Activated CD8-positive, alpha-beta T cell treated with anti-CD3 and anti-CD28 coated beads, Interleukin-2, amount 10 ng/mL, durations not matched to agents 7 days and 5 days (primary cell): ENCODE results near the gene MAP1A. TPM values are rescaled to one million over a fixed set of nuclear protein-coding genes. Genes with fewer than 3 reads are reported as not detected.

Experiments
- ATAC-seq: fragments of 150-1000 bp; cut with Tn5 transposase; one replicate; pipeline ENCODE4 v1.10.0; 2021; ENCODE audit warnings: moderate library complexity
- CTCF ChIA-PET: fragments of 350-600 bp; sonication (Branson Sonifier 250); formaldehyde crosslinking; loops from one replicate; lab custom pipeline; 2021; ENCODE audit warnings: antibody characterized with exemption; lab: Charles Lee
- POLR2A ChIA-PET: fragments of 350-600 bp; sonication (Branson Sonifier 250); formaldehyde crosslinking; loops from one replicate; lab custom pipeline; 2021; ENCODE audit warnings: antibody characterized with exemption; lab: Charles Lee
- DNase-seq: peaks from one replicate; pipeline ENCODE4 v3.0.0-alpha.2; 2020
- H3K27ac Mint-ChIP-seq: one replicate; pipeline ENCODE4 v1.8.0; 2021; ENCODE audit warnings: mild to moderate bottlenecking, mixed read lengths
- H3K27me3 Mint-ChIP-seq: one replicate; pipeline ENCODE4 v1.8.0; 2021; ENCODE audit warnings: low read depth, mixed read lengths
- H3K36me3 Mint-ChIP-seq: one replicate; pipeline ENCODE4 v1.8.0; 2021; ENCODE audit warnings: low read depth, mixed read lengths
- H3K4me1 Mint-ChIP-seq: one replicate; pipeline ENCODE4 v1.8.0; 2021; ENCODE audit warnings: low read depth, mixed read lengths
- H3K4me3 Mint-ChIP-seq: one replicate; pipeline ENCODE4 v1.8.0; 2021; ENCODE audit warnings: mild to moderate bottlenecking, mixed read lengths
- H3K9me3 Mint-ChIP-seq: one replicate; pipeline ENCODE4 v1.8.0; 2022; ENCODE audit warnings: mixed read lengths; ENCODE audit not compliant: insufficient read depth
- total RNA-seq, 2 experiments: library from RNA; stranded (reverse); gene quantifications; one replicate each; pipeline ENCODE4 v1.2.3, GENCODE V29; 2021

MAP1A gene
- total RNA-seq, 2 experiments from 2014 or later, result 5.3 to 5.6 TPM

GRCh38 chr15:43511012-43511885 lies 6.2 kb upstream of the MAP1A start:
- ChIA-PET CTCF (interaction anchor here (0.6 to 6.7 kb wide), 10 partner anchors 10 to 1162 kb away, joined by 3 to 75 read pairs (median 6); partner anchors contain the start of gene TP53BP1), POLR2A (interaction anchor here (0.9 to 2.7 kb wide), 8 partner anchors 10 to 239 kb away, joined by 3 to 19 read pairs (median 5); partner anchors contain the start of genes PDIA3, TP53BP1, TUBGCP4 and ZSCAN29)
- peak overlapping the region; percentile 53 for H3K27ac Mint-ChIP-seq
- peaks cover 60% of the 10 kb centered on the region for H3K4me1 Mint-ChIP-seq
- peaks cover 15% of the 10 kb centered on the region for H3K27me3 Mint-ChIP-seq
- peaks cover 5% of the 10 kb centered on the region for H3K36me3 Mint-ChIP-seq
- DNase-seq (peak; percentile 38), ATAC-seq (no peak)
- H3K4me3 Mint-ChIP-seq, result peak overlapping the region; percentile 88
- no peaks in the 10 kb centered on the region for H3K9me3 Mint-ChIP-seq

- no peaks in the 10 kb centered on the region for H3K9me3 Mint-ChIP-seq
- H3K4me1 Mint-ChIP-seq, result peaks cover 79% of the 10 kb centered on the region
- H3K27me3 Mint-ChIP-seq, result peaks cover 32% of the 10 kb centered on the region
- no peak for DNase-seq
- H3K36me3 Mint-ChIP-seq, result peaks cover 5% of the 10 kb centered on the region
- POLR2A ChIA-PET, result interaction anchor here (1.4 kb wide), 1 partner anchor 263 kb away, joined by 4 read pairs; no protein-coding TSS in a partner anchor
- H3K27ac Mint-ChIP-seq, result peak overlapping the region; percentile 76
- no peak for ATAC-seq
- CTCF ChIA-PET, result interaction anchor here (0.9 to 6.7 kb wide), 18 partner anchors 9 to 183 kb away, joined by 3 to 75 read pairs (median 8); partner anchors contain the start of genes LCMT2, TP53BP1, TUBGCP4 and ZSCAN29
- peak overlapping the region; percentile 55 for H3K4me3 Mint-ChIP-seq
Observed at GRCh38 chr15:43513550-43513949, 3.9 kb upstream of the MAP1A start.

DNA sequence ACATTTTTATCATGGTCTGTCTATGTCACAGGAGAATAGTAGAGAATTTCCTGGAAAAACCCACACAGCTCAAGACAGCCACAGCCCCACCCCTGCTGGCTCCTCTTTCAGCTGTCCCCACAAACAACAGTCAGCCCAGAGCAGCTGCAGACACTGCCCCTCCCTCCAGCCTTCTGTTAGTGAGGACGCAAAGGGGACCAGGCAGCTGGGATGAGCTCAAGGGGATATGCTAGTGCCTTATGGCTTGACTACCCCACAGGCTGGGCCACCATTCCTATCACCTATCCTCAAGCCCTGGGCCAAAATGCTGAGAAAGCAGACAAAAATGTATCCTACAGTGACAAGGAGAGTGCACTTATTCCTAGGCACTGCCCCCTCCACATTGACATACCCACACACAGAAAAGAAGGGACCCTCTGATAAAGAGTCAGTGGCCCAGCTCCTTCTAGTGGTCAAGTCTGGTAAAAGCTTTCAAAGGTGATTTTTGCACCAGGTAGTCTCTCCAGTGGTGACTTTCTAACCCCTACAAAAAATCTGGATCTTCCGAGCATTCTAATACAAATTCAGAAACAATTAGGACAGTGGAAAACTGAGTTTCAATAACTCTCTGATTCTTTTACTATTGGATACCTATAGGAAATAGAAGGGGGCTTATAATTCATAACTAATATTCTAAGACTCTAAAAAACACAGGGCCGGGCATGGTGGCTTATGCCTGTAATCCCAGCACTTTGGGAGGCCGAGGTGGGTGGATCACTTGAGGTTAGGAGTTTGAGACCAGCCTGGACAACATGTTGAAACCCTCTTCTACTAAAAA lies 3.0 kb upstream of the MAP1A start:
- no peaks in the 10 kb centered on the region for H3K9me3 Mint-ChIP-seq
- no peak for ATAC-seq
- H3K27ac Mint-ChIP-seq, result peak overlapping the region; percentile 28
- peaks cover 5% of the 10 kb centered on the region for H3K36me3 Mint-ChIP-seq
- peak overlapping the region; percentile 55 for H3K4me3 Mint-ChIP-seq
- peaks cover 38% of the 10 kb centered on the region for H3K27me3 Mint-ChIP-seq
- ChIA-PET CTCF (interaction anchor here (0.6 to 6.7 kb wide), 23 partner anchors 8 to 184 kb away, joined by 3 to 75 read pairs (median 5); partner anchors contain the start of genes LCMT2, TP53BP1, TUBGCP4 and ZSCAN29), POLR2A (interaction anchor here (0.9 to 1.4 kb wide), 3 partner anchors 74 to 263 kb away, joined by 3 to 4 read pairs (median 4); partner anchors contain the start of genes TUBGCP4 and ZSCAN29)
- H3K4me1 Mint-ChIP-seq, result peaks cover 81% of the 10 kb centered on the region
- DNase-seq, result peak; percentile 63

DNA sequence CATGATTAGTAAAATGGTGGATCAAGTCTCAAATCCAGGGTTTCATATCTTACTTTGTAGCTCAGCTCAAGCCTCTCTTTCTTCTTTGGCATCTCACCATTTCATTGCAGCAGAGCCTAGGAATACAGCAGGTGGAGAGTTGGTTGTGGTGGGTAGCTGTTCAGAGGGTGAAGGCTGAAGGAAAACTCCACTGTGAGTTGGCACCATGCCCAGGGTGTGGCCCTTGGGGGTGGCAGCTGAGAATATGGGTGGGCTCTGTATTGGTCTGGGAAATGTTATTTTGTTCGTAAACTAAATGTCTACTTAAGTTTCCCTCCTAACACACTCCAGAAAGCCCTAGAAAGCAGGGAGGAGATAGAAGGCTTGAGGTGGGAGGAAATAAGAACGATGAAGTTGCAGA lies 1.7 kb upstream of the MAP1A start:
- peaks cover 42% of the 10 kb centered on the region for H3K27me3 Mint-ChIP-seq
- no peak overlapping the region for H3K27ac Mint-ChIP-seq
- H3K9me3 Mint-ChIP-seq, result no peaks in the 10 kb centered on the region
- H3K4me1 Mint-ChIP-seq, result peaks cover 72% of the 10 kb centered on the region
- ChIA-PET POLR2A (no interaction called here), CTCF (interaction anchor here (0.9 to 4.1 kb wide), 8 partner anchors 13 to 144 kb away, joined by 3 to 27 read pairs (median 8); partner anchors contain the start of gene TP53BP1)
- ATAC-seq, result no peak
- DNase-seq, result no peak
- H3K36me3 Mint-ChIP-seq, result peaks cover 5% of the 10 kb centered on the region
- no peak overlapping the region for H3K4me3 Mint-ChIP-seq

GRCh38 chr15:43516185-43516584 lies 1.2 kb upstream of the MAP1A start:
- POLR2A ChIA-PET, result no interaction called here
- Mint-ChIP-seq H3K36me3 (peaks cover 5% of the 10 kb centered on the region), H3K27me3 (peaks cover 42% of the 10 kb centered on the region), H3K4me3 (no peak overlapping the region), H3K27ac (no peak overlapping the region), H3K4me1 (peaks cover 68% of the 10 kb centered on the region), H3K9me3 (no peaks in the 10 kb centered on the region)
- CTCF ChIA-PET, result interaction anchor here (0.9 to 1.0 kb wide), 2 partner anchors 75 to 144 kb away, joined by 3 read pairs; no protein-coding TSS in a partner anchor
- DNase-seq (no peak), ATAC-seq (no peak)

DNA sequence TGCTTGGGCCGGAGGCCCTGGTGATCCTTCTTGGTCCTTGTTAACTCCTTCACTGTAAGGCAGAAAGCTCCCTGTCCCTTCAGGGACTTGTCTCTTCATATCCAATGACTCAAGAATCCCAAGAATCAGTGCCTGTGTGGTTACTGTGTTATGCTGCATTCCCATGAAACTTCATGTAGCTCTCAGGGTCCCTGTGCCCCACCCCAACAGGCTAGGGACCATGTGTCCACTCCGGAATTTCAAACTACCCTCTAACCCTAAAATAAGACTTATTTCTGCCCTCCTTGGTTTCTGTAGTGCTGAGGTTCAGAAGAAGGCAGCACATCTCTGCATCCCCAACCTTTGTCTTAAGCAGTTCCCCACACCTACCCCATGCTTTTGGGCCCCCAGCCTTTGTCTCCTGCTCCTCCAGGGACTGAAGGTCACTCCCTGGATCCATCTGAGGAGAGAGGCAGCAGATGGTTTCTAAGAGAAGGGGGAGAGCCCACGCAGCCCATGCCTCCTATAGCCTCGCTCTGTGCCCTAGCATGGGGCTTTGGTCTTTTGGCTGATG lies 531 bp upstream of the MAP1A start:
- ATAC-seq (no peak), DNase-seq (no peak)
- POLR2A ChIA-PET, result no interaction called here
- Mint-ChIP-seq H3K4me1 (peaks cover 61% of the 10 kb centered on the region), H3K27me3 (peaks cover 41% of the 10 kb centered on the region), H3K4me3 (no peak overlapping the region), H3K36me3 (peaks cover 5% of the 10 kb centered on the region), H3K27ac (no peak overlapping the region), H3K9me3 (no peaks in the 10 kb centered on the region)
- CTCF ChIA-PET, result no interaction called here

DNA sequence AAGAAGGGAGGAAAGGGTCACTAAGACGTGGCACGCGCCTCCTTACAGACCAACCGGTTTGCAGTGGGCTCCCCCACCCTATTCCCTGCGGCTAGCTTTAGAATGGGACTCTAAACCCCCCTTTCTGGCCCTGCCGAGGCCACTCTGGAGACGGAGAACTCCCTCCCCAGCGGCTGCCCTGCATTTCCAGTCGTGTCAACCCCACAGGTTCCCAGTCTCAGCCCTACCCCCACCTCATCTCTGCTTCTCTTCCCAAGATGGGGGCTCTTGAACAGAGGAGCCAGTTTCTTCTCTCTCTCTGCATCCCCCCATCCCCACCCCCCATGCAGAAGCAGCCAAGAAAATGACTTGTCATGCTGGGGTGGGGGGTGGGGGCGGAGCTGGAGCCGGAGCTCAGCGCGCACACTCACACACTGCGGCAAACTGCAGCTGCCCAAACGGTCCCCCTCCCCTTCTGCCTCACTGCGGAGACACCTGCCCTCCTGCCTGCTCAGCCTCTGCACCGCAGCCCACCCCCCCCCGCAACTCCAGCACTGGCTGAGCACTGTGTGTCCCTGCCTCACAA lies 871 bp downstream of the MAP1A start:
- Mint-ChIP-seq H3K9me3 (no peaks in the 10 kb centered on the region), H3K27me3 (peaks cover 35% of the 10 kb centered on the region), H3K4me3 (peak overlapping the region; percentile 45), H3K36me3 (no peaks in the 10 kb centered on the region), H3K27ac (no peak overlapping the region), H3K4me1 (peaks cover 49% of the 10 kb centered on the region)
- no peak for DNase-seq
- no peak for ATAC-seq
- ChIA-PET POLR2A (no interaction called here), CTCF (no interaction called here)

DNA sequence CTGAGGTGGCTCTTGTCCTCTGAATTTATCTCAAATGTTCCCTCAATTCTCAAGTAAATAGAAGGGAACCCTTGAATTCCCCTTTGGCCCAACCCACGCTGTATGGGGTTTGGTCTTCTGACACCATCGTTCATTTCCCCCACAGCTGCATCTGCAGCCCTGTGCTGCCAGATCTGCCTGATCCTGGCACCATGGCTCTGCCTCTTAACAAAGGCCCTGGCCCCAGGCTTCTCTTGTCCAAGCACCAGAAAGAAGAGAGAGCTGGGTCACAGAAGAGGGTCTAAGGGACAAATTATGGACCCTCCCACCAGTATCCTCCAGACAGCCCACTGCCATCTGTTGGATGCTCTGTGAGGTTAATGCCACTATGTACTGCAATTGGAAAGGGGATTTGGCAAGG lies 1.8 kb downstream of the MAP1A start:
- ATAC-seq, result no peak
- no peak overlapping the region for H3K27ac Mint-ChIP-seq
- ChIA-PET POLR2A (no interaction called here), CTCF (no interaction called here)
- no peaks in the 10 kb centered on the region for H3K36me3 Mint-ChIP-seq
- H3K27me3 Mint-ChIP-seq, result peaks cover 35% of the 10 kb centered on the region
- H3K4me1 Mint-ChIP-seq, result peaks cover 40% of the 10 kb centered on the region
- no peaks in the 10 kb centered on the region for H3K9me3 Mint-ChIP-seq
- H3K4me3 Mint-ChIP-seq, result no peak overlapping the region
- DNase-seq, result no peak

DNA sequence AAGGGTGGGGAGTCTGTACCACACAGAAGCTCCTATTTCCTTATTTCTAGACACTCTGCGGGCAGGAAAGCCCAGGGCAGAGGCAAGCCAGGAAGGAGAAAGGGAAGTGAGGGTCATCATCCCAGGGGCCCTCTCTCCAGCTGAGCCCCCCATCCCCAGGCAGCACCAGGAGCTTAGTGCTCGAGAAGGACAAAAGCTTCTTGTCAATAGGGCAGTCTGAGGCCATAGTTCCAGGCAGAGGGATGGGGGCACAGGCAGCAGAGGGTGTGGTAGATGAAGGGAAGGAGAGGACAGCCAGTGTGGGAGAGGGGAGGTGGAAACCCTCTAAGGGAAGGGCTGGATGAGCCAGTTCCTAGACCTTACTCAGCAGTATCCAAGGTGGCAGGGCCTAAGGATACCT lies 2.7 kb downstream of the MAP1A start:
- H3K4me1 Mint-ChIP-seq, result peaks cover 39% of the 10 kb centered on the region
- H3K27me3 Mint-ChIP-seq, result peaks cover 35% of the 10 kb centered on the region
- H3K36me3 Mint-ChIP-seq, result no peaks in the 10 kb centered on the region
- ChIA-PET POLR2A (no interaction called here), CTCF (interaction anchor here (0.6 kb wide), 1 partner anchor 164 kb away, joined by 5 read pairs; no protein-coding TSS in a partner anchor)
- no peak overlapping the region for H3K27ac Mint-ChIP-seq
- DNase-seq, result no peak
- no peaks in the 10 kb centered on the region for H3K9me3 Mint-ChIP-seq
- no peak for ATAC-seq
- no peak overlapping the region for H3K4me3 Mint-ChIP-seq

DNA sequence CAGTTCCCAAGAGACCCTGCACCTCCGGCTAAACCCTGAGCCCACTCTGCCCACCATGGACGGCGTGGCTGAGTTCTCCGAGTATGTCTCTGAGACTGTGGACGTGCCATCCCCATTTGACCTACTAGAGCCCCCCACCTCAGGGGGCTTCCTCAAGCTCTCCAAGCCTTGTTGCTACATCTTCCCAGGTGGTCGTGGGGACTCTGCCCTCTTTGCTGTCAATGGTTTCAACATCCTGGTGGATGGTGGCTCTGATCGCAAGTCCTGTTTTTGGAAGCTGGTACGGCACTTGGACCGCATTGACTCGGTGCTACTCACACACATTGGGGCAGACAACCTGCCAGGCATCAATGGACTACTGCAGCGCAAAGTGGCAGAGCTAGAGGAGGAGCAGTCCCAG lies 4.0 kb downstream of the MAP1A start:
- Mint-ChIP-seq H3K4me1 (peaks cover 39% of the 10 kb centered on the region), H3K27me3 (peaks cover 26% of the 10 kb centered on the region), H3K9me3 (no peaks in the 10 kb centered on the region), H3K4me3 (no peak overlapping the region), H3K36me3 (no peaks in the 10 kb centered on the region), H3K27ac (no peak overlapping the region)
- ChIA-PET POLR2A (interaction anchor here (3.1 kb wide), 1 partner anchor 10 kb away, joined by 13 read pairs; no protein-coding TSS in a partner anchor), CTCF (interaction anchor here (1.0 kb wide), 1 partner anchor 80 kb away, joined by 4 read pairs; no protein-coding TSS in a partner anchor)
- no peak for DNase-seq
- ATAC-seq, result no peak
